Measurements from ENCODE around the gene MBOAT1. TPM values are rescaled to one million over a fixed set of nuclear protein-coding genes. Genes with fewer than 3 reads are reported as not detected.

The MBOAT1 gene
- total RNA-seq, 4 donors from 2014 or later, result 5.3 to 18.8 (median 8.2) TPM

GRCh38 chr6:20236909-20237600 is 24.8 kb upstream of the MBOAT1 start:
- H3K4me1 ChIP-seq, result no peaks in the 10 kb centered on the region
- no peak overlapping the region for H3K4me3 ChIP-seq
- no peaks in the 10 kb centered on the region for H3K36me3 ChIP-seq
- no peak overlapping the region for H3K27ac ChIP-seq
- WGBS, result 55% methylated on average over 2 of the region's 2 CpGs
- no peaks in the 10 kb centered on the region for H3K27me3 ChIP-seq
- no peak for DNase-seq (ENCODE audit: low spot score in 2 of 2)
- no peaks in the 10 kb centered on the region for H3K9me3 ChIP-seq
- TF ChIP-seq POLR2AphosphoS5 (IDR thresholded peaks at IDR 0.05), result no peak
- no peak for TF ChIP-seq CTCF (IDR thresholded peaks at IDR 0.05)
- no peak for TF ChIP-seq EP300 (IDR thresholded peaks at IDR 0.05)
- no peak for TF ChIP-seq POLR2A (IDR thresholded peaks at IDR 0.05)

- 84% methylated on average over 3 of the region's 3 CpGs for WGBS
These were observed 24.1 kb upstream of the MBOAT1 start for GRCh38 chr6:20236344-20236743.

GRCh38 chr6:20235041-20235440 is 22.8 kb upstream of the MBOAT1 start:
- TF ChIP-seq CTCF (IDR thresholded peaks at IDR 0.05) (no peak), EP300 (IDR thresholded peaks at IDR 0.05) (no peak), POLR2A (IDR thresholded peaks at IDR 0.05) (no peak), POLR2AphosphoS5 (IDR thresholded peaks at IDR 0.05) (no peak)
- DNase-seq (ENCODE audit: low spot score in 2 of 2), result no peak
- Histone ChIP-seq H3K4me3 (no peak overlapping the region), H3K4me1 (no peaks in the 10 kb centered on the region), H3K9me3 (no peaks in the 10 kb centered on the region), H3K36me3 (no peaks in the 10 kb centered on the region), H3K27ac (no peak overlapping the region), H3K27me3 (no peaks in the 10 kb centered on the region)
- 74% methylated on average over 6 of the region's 6 CpGs for WGBS

More at GRCh38 chr6:20236344-20236743, 24.1 kb upstream of the MBOAT1 start:
- no peaks in the 10 kb centered on the region for H3K27me3 ChIP-seq
- H3K4me1 ChIP-seq, result no peaks in the 10 kb centered on the region
- H3K27ac ChIP-seq, result no peak overlapping the region
- no peaks in the 10 kb centered on the region for H3K36me3 ChIP-seq
- DNase-seq (ENCODE audit: low spot score in 2 of 2), result no peak
- no peaks in the 10 kb centered on the region for H3K9me3 ChIP-seq
- TF ChIP-seq CTCF (IDR thresholded peaks at IDR 0.05) (no peak), POLR2A (IDR thresholded peaks at IDR 0.05) (no peak), POLR2AphosphoS5 (IDR thresholded peaks at IDR 0.05) (no peak), EP300 (IDR thresholded peaks at IDR 0.05) (no peak)
- no peak overlapping the region for H3K4me3 ChIP-seq

- Histone ChIP-seq H3K4me1 (no peaks in the 10 kb centered on the region), H3K27ac (no peak overlapping the region), H3K27me3 (no peaks in the 10 kb centered on the region), H3K9me3 (no peaks in the 10 kb centered on the region), H3K4me3 (no peak overlapping the region), H3K36me3 (no peaks in the 10 kb centered on the region)
- WGBS, result 59% methylated on average over 7 of the region's 7 CpGs
- no peak for DNase-seq (ENCODE audit: low spot score in 2 of 2)
- TF ChIP-seq POLR2A (IDR thresholded peaks at IDR 0.05) (no peak), POLR2AphosphoS5 (IDR thresholded peaks at IDR 0.05) (no peak), CTCF (IDR thresholded peaks at IDR 0.05) (no peak), EP300 (IDR thresholded peaks at IDR 0.05) (no peak)
These were observed 21.9 kb upstream of the MBOAT1 start for GRCh38 chr6:20234136-20234535.

GRCh38 chr6:20233007-20233730 is 20.9 kb upstream of the MBOAT1 start:
- no peaks in the 10 kb centered on the region for H3K36me3 ChIP-seq
- WGBS, result 96% methylated on average over 29 of the region's 44 CpGs

More at GRCh38 chr6:20233007-20233730, 20.9 kb upstream of the MBOAT1 start:
- Histone ChIP-seq H3K27me3 (no peaks in the 10 kb centered on the region), H3K9me3 (no peaks in the 10 kb centered on the region), H3K4me1 (no peaks in the 10 kb centered on the region), H3K4me3 (no peak overlapping the region), H3K27ac (no peak overlapping the region)
- DNase-seq (ENCODE audit: low spot score in 2 of 2), result no peak
- TF ChIP-seq EP300 (IDR thresholded peaks at IDR 0.05), result no peak
- TF ChIP-seq POLR2A (IDR thresholded peaks at IDR 0.05), result no peak
- no peak for TF ChIP-seq CTCF (IDR thresholded peaks at IDR 0.05)
- TF ChIP-seq POLR2AphosphoS5 (IDR thresholded peaks at IDR 0.05), result no peak

Data from suprapubic skin (tissue), 4 donors.